ENCODE measurements around the gene CLHC1.

CLHC1 gene

GRCh38 chr2:55168221-55169154 is 63.6 kb downstream of the CLHC1 start:
- DNase-seq, result no peak

GRCh38 chr2:55165626-55166025 is 66.5 kb downstream of the CLHC1 start:
- DNase-seq, result no peak

GRCh38 chr2:55164534-55165480 is 67.3 kb downstream of the CLHC1 start:
- DNase-seq, result no peak

- no peak for DNase-seq
Measured at GRCh38 chr2:55163941-55164390, 68.1 kb downstream of the CLHC1 start.

- no peak for DNase-seq
Measured at GRCh38 chr2:55163274-55163721, 68.8 kb downstream of the CLHC1 start.

GRCh38 chr2:55162284-55163006 is 69.6 kb downstream of the CLHC1 start:
- DNase-seq, result no peak

GRCh38 chr2:55161295-55162210 is 70.5 kb downstream of the CLHC1 start:
- DNase-seq, result no peak

GRCh38 chr2:55160422-55160821 is 71.7 kb downstream of the CLHC1 start:
- no peak for DNase-seq

- DNase-seq, result no peak
Measured at GRCh38 chr2:55159752-55160151, 72.3 kb downstream of the CLHC1 start.

GRCh38 chr2:55159037-55159651 is 72.9 kb downstream of the CLHC1 start:
- DNase-seq, result no peak

- DNase-seq, result no peak
Measured at GRCh38 chr2:55158111-55158814, 73.8 kb downstream of the CLHC1 start.

- no peak for DNase-seq
Measured at GRCh38 chr2:55157474-55157884, 74.6 kb downstream of the CLHC1 start.

- DNase-seq, result no peak
Measured at GRCh38 chr2:55156984-55157383, 75.1 kb downstream of the CLHC1 start.

GRCh38 chr2:55156326-55156725 is 75.8 kb downstream of the CLHC1 start:
- DNase-seq, result no peak

GRCh38 chr2:55155764-55156281 is 76.3 kb downstream of the CLHC1 start:
- DNase-seq, result no peak

- no peak for DNase-seq
Measured at GRCh38 chr2:55155206-55155605, 76.9 kb downstream of the CLHC1 start.

GRCh38 chr2:55154525-55155030 is 77.5 kb downstream of the CLHC1 start:
- DNase-seq, result no peak

- no peak for DNase-seq
Measured at GRCh38 chr2:55153584-55154299, 78.4 kb downstream of the CLHC1 start.
